Common myeloid progenitor, CD34-positive (primary cell): Measurements from ENCODE around the gene CPEB3.

ENCODE experiments used
- CTCF ChIA-PET: fragments of 350-600 bp; sonication (Branson Sonifier 250); formaldehyde crosslinking; loops from one replicate; lab custom pipeline; 2021; ENCODE audit warnings: antibody characterized with exemption; lab: Charles Lee
- POLR2A ChIA-PET: fragments of 350-600 bp; sonication (Branson Sonifier 250); formaldehyde crosslinking; loops from one replicate; lab custom pipeline; 2021; ENCODE audit warnings: antibody characterized with exemption; lab: Charles Lee
- DNase-seq, 3 donors: peaks; one replicate each; pipeline versions ENCODE4 v3.0.0 to v3.0.0-alpha.2; 2013
- H3K27ac ChIP-seq, 2 experiments: 1 replicate in 1 of 2; 2 replicates in 1 of 2; pipeline ENCODE4 v1.7.0; 2013; ENCODE audit warnings: inconsistent platforms in 2 of 2, low read length in 2 of 2, mild to moderate bottlenecking in 2 of 2, low read depth in 1 of 2, moderate library complexity in 1 of 2; ENCODE audit not compliant: severe bottlenecking in 2 of 2, insufficient read depth in 1 of 2, poor library complexity in 1 of 2
- H3K27me3 ChIP-seq, 5 experiments: replicated peaks in 2 of 5; 1 replicate in 3 of 5; 2 replicates in 2 of 5; pipeline versions ENCODE4 v1.6.1 to v1.7.0; 2013; ENCODE audit warnings: low read length in 4 of 5, mild to moderate bottlenecking in 2 of 5, moderate library complexity in 2 of 5, inconsistent platforms in 1 of 5; ENCODE audit not compliant: insufficient read depth in 5 of 5, control insufficient read depth in 4 of 5
- H3K36me3 ChIP-seq, 4 experiments: 1 replicate in 2 of 4; 2 replicates in 2 of 4; pipeline versions ENCODE4 v1.6.1 to v1.7.0; 2013; ENCODE audit warnings: low read length in 3 of 4, control low read depth in 1 of 4, mild to moderate bottlenecking in 1 of 4; ENCODE audit not compliant: control insufficient read depth in 4 of 4, insufficient read depth in 4 of 4
- H3K4me1 ChIP-seq, 4 experiments: 1 replicate in 3 of 4; 2 replicates in 1 of 4; pipeline versions ENCODE4 v1.6.1 to v1.7.1; 2013; ENCODE audit warnings: low read length in 3 of 4, mild to moderate bottlenecking in 3 of 4, control low read depth in 1 of 4, inconsistent platforms in 1 of 4, moderate library complexity in 1 of 4; ENCODE audit not compliant: control insufficient read depth in 4 of 4, insufficient read depth in 4 of 4; ENCODE audit errors: control extremely low read depth in 1 of 4
- H3K4me3 ChIP-seq, 7 experiments: 1 replicate in 4 of 7; 2 replicates in 3 of 7; pipeline versions ENCODE4 v1.5.1 to v1.7.0; 2013; ENCODE audit warnings: mild to moderate bottlenecking in 7 of 7, low read length in 6 of 7, moderate library complexity in 6 of 7, inconsistent platforms in 2 of 7, low read depth in 2 of 7, control low read depth in 1 of 7; ENCODE audit not compliant: insufficient read depth in 4 of 7, control insufficient read depth in 1 of 7; ENCODE audit errors: extremely low read depth in 1 of 7
- H3K9me3 ChIP-seq, 5 experiments: 1 replicate in 4 of 5; 2 replicates in 1 of 5; pipeline versions ENCODE4 v1.6.1 to v1.7.1; 2013; ENCODE audit warnings: low read length in 4 of 5, mild to moderate bottlenecking in 2 of 5, inconsistent platforms in 1 of 5, low read depth in 1 of 5, moderate library complexity in 1 of 5; ENCODE audit not compliant: control insufficient read depth in 4 of 5, insufficient read depth in 2 of 5; ENCODE audit errors: control extremely low read depth in 1 of 5
- WGBS: methylation state at CpG from one replicate; pipeline ENCODE4 v1.1.5; 2013; ENCODE audit not compliant: insufficient coverage; 5-methylcytosine and 5-hydroxymethylcytosine counted together

Gene CPEB3

GRCh38 chr10:92111336-92111939 is 179.4 kb downstream of the CPEB3 start:
- Histone ChIP-seq H3K4me3 (no peak overlapping the region), H3K36me3 (no peaks in the 10 kb centered on the region), H3K4me1 (peaks cover 0 to 25% (median 2%) of the 10 kb centered on the region in 4 experiments), H3K9me3 (no peaks in the 10 kb centered on the region), H3K27ac (no peak overlapping the region), H3K27me3 (no peaks in the 10 kb centered on the region)
- no peak for DNase-seq
- CTCF ChIA-PET = interaction anchor here (0.6 to 1.9 kb wide), 4 partner anchors 10 to 1024 kb away, joined by 3 to 7 read pairs (median 4); no protein-coding TSS in a partner anchor
- POLR2A ChIA-PET = interaction anchor here (1.2 kb wide), 1 partner anchor 10 kb away, joined by 3 read pairs; no protein-coding TSS in a partner anchor

DNA sequence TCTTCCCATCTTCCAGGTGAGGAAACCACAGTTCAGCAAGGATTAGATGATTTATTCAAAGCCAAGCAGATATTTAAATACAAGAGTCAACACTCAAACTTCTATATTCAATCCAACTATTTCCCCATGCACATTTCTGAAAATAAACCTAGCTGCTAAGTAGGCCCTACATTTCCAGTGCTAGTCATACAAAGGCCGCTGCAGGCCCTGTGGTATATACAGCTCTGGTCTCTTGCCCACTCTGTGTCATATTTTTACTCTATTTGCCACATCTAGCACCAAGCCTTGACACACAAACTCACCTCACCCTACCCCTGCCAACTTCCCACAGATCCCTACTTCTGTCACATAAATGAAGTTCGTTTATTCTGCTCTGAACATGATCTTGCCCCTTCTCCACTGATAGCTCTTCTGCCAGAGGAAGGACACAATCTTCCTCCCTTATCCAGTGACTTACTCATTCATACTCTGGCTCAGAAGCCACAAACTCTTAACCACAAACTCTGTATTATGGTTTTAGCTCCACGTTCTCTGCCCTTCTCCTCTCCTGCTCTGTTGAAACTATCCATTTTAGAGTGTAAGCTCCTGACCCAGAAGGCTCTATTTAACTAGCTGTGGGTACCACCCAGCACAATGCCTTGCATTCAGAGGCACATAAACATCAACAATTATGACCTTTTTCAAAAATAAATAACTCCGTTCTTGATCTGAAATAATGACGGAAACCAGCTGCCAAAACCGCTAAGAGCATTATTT is 180.7 kb downstream of the CPEB3 start:
- Histone ChIP-seq H3K4me1 (peaks cover 0 to 25% (median 2%) of the 10 kb centered on the region in 4 experiments), H3K36me3 (no peaks in the 10 kb centered on the region), H3K9me3 (no peaks in the 10 kb centered on the region), H3K27me3 (no peaks in the 10 kb centered on the region), H3K4me3 (no peak overlapping the region), H3K27ac (no peak overlapping the region)
- POLR2A ChIA-PET = interaction anchor here (0.7 to 1.2 kb wide), 2 partner anchors 9 to 184 kb away, joined by 3 read pairs; no protein-coding TSS in a partner anchor
- CTCF ChIA-PET = interaction anchor here (0.9 to 1.9 kb wide), 3 partner anchors 9 to 22 kb away, joined by 3 to 7 read pairs (median 3); no protein-coding TSS in a partner anchor
- DNase-seq = peak in 2 of 3 donors; percentile 15 to 26
- 76% methylated on average over 6 of the region's 6 CpGs for WGBS

- ChIA-PET CTCF (no interaction called here), POLR2A (no interaction called here)
- H3K4me3 ChIP-seq = no peak overlapping the region
- H3K4me1 ChIP-seq = peaks cover 0 to 25% (median 2%) of the 10 kb centered on the region in 4 experiments
- no peaks in the 10 kb centered on the region for H3K27me3 ChIP-seq
- DNase-seq = no peak
- no peaks in the 10 kb centered on the region for H3K36me3 ChIP-seq
- H3K9me3 ChIP-seq = no peaks in the 10 kb centered on the region
- H3K27ac ChIP-seq = no peak overlapping the region
- WGBS = 100% methylated on average over 2 of the region's 2 CpGs
Observed at GRCh38 chr10:92108747-92109146, 182.1 kb downstream of the CPEB3 start.

- ChIA-PET POLR2A (no interaction called here), CTCF (interaction anchor here (0.6 kb wide), 1 partner anchor 20 kb away, joined by 3 read pairs; no protein-coding TSS in a partner anchor)
- no peaks in the 10 kb centered on the region for H3K36me3 ChIP-seq
- no peaks in the 10 kb centered on the region for H3K27me3 ChIP-seq
- H3K9me3 ChIP-seq = no peaks in the 10 kb centered on the region
- H3K4me3 ChIP-seq = no peak overlapping the region
- peaks cover 0 to 25% (median 2%) of the 10 kb centered on the region in 4 experiments for H3K4me1 ChIP-seq
- no peak for DNase-seq
- H3K27ac ChIP-seq = no peak overlapping the region
Observed at GRCh38 chr10:92108120-92108519, 182.8 kb downstream of the CPEB3 start.

DNA sequence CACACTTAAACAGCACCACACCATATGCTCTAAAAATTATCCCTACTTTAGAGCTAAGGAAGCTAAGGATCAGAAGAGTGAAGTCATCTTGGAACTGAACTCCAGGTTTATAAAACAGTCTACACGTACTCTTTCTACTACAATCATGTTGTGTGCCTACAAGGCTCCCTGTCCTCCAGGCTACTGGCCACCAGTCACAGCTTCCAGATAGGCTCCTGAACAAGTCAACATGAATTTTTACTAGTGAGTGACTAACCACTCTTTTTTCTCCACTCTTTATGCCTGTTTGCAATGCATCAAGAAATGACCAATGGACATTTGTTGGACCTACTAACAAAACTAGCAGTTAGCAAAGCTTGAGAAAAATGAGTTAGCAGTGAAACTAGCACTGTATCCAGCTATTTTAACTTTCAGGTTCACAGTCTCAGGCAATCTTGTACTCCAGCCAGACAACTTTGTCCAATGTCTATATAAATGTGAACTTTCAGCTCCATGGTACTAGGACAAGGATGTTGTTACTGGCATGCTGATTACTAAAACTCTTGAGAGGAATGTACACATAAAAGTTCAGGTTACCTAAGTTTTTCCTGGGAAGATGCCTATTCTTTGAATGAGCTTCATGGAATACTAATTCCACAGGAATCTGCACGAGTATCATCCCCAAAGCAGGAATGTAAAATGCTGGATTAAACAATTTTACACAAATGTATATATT is 187.3 kb downstream of the CPEB3 start:
- Histone ChIP-seq H3K9me3 (no peaks in the 10 kb centered on the region), H3K4me3 (no peak overlapping the region), H3K27ac (no peak overlapping the region), H3K27me3 (no peaks in the 10 kb centered on the region), H3K36me3 (no peaks in the 10 kb centered on the region), H3K4me1 (peaks cover 0 to 16% (median 4%) of the 10 kb centered on the region in 4 experiments)
- ChIA-PET CTCF (interaction anchor here (1.4 to 1.5 kb wide), 2 partner anchors 16 to 23 kb away, joined by 4 read pairs; no protein-coding TSS in a partner anchor), POLR2A (no interaction called here)
- 100% methylated on average over 1 of the region's 2 CpGs for WGBS
- DNase-seq = no peak

DNA sequence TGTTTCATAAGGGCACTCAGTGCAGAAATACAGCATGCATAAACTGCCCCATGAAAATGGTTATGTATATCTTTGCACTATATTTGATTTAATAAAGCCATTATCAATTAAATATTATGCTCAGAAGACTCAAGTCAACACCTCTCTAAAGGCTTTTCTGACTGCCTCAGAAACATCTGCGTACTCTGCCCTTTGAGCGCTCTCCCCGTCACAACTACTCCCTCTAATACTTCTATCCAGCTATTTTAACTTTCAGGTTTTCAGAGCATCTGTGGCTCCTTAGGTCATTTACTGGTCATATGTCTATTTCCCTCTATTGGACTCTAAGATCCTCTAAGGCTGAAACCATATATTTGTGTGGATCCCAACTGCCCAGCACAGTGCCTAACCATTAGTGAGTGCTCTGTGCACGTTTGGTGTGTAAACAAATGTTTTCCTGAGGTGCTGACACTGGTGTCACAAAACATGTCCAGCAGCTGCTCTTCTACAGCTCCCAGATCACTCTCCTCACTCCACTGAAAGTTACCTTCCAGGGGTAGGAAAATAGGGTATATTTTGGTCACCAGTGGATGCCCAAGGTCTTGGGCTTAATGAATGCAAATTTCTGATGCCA is 188.2 kb downstream of the CPEB3 start:
- no peak overlapping the region for H3K4me3 ChIP-seq
- no peaks in the 10 kb centered on the region for H3K27me3 ChIP-seq
- ChIA-PET CTCF (interaction anchor here (1.4 kb wide), 1 partner anchor 23 kb away, joined by 4 read pairs; no protein-coding TSS in a partner anchor), POLR2A (no interaction called here)
- peaks cover 0 to 16% (median 4%) of the 10 kb centered on the region in 4 experiments for H3K4me1 ChIP-seq
- DNase-seq = no peak
- H3K9me3 ChIP-seq = no peaks in the 10 kb centered on the region
- no peak overlapping the region for H3K27ac ChIP-seq
- no peaks in the 10 kb centered on the region for H3K36me3 ChIP-seq
- WGBS = 100% methylated on average over 3 of the region's 4 CpGs
